Neuronal stem cell (in vitro differentiated cells): Measurements from ENCODE around the gene DHRS7B.
A peak's percentile ranks its signal among the peaks of the same experiment; 100 is the strongest.

Source experiments
- DNase-seq: peaks from one replicate; pipeline ENCODE4 v3.0.0-alpha.2; 2013; ENCODE audit warnings: low spot score
- H2AFZ ChIP-seq: one replicate; pipeline ENCODE4 v1.6.1; 2013; ENCODE audit warnings: mild to moderate bottlenecking, low read length, inconsistent platforms
- H2AK5ac ChIP-seq: 2 replicates; pipeline ENCODE4 v1.6.1; 2013; ENCODE audit warnings: low read depth, mild to moderate bottlenecking, inconsistent platforms, low read length, moderate library complexity, mixed read lengths
- H2BK120ac ChIP-seq: 2 replicates; pipeline ENCODE4 v1.6.1; 2013; ENCODE audit warnings: low read depth, mild to moderate bottlenecking, inconsistent platforms, low read length, moderate library complexity, mixed read lengths
- H2BK12ac ChIP-seq: one replicate; pipeline ENCODE4 v1.6.1; 2013; ENCODE audit warnings: low read length, inconsistent platforms
- H2BK15ac ChIP-seq: 2 replicates; pipeline ENCODE4 v1.6.1; 2013; ENCODE audit warnings: mild to moderate bottlenecking, low read length, inconsistent platforms, mixed read lengths
- H2BK5ac ChIP-seq: one replicate; pipeline ENCODE4 v1.6.1; 2013; ENCODE audit warnings: inconsistent platforms, mild to moderate bottlenecking, low read length, moderate library complexity
- H3K14ac ChIP-seq: one replicate; pipeline ENCODE4 v1.6.1; 2013; ENCODE audit warnings: low read length, inconsistent platforms
- H3K18ac ChIP-seq: 2 replicates; pipeline ENCODE4 v1.6.1; 2013; ENCODE audit warnings: low read length, inconsistent platforms
- H3K23ac ChIP-seq: 2 replicates; pipeline ENCODE4 v1.6.1; 2013; ENCODE audit warnings: low read depth, mild to moderate bottlenecking, mixed read lengths, low read length, inconsistent platforms; ENCODE audit not compliant: poor library complexity
- H3K27ac ChIP-seq: replicated peaks from 3 replicates; pipeline ENCODE4 v1.5.1; 2013; ENCODE audit warnings: low read length, inconsistent platforms
- H3K27me3 ChIP-seq, 3 experiments: 2 replicates each; pipeline ENCODE4 v1.6.1; 2013; ENCODE audit warnings: low read length in 3 of 3, mild to moderate bottlenecking in 2 of 3, inconsistent platforms in 1 of 3, low read depth in 1 of 3, mixed read lengths in 1 of 3, moderate library complexity in 1 of 3; ENCODE audit not compliant: control insufficient read depth in 3 of 3, insufficient read depth in 3 of 3
- H3K36me3 ChIP-seq, 2 donors: replicated peaks in 1 of 2; 2 replicates each; pipeline ENCODE4 v1.6.1; 2013; ENCODE audit warnings: low read length in 2 of 2; ENCODE audit not compliant: control insufficient read depth in 2 of 2, insufficient read depth in 2 of 2
- H3K4ac ChIP-seq: 2 replicates; pipeline ENCODE4 v1.6.1; 2013; ENCODE audit warnings: inconsistent platforms, mild to moderate bottlenecking, low read length, moderate library complexity
- H3K4me1 ChIP-seq, 2 donors: 1 replicate in 1 of 2; 2 replicates in 1 of 2; pipeline ENCODE4 v1.6.1; 2013; ENCODE audit warnings: low read length in 2 of 2, low read depth in 1 of 2; ENCODE audit not compliant: control insufficient read depth in 2 of 2, insufficient read depth in 1 of 2
- H3K4me2 ChIP-seq: one replicate; pipeline ENCODE4 v1.6.1; 2013; ENCODE audit warnings: mild to moderate bottlenecking, low read length, inconsistent platforms; ENCODE audit not compliant: insufficient read depth, poor library complexity, severe bottlenecking
- H3K4me3 ChIP-seq, 2 donors: 2 replicates each; pipeline ENCODE4 v1.5.1; 2013; ENCODE audit warnings: low read length in 2 of 2, mild to moderate bottlenecking in 2 of 2, inconsistent platforms in 1 of 2, moderate library complexity in 1 of 2
- H3K79me1 ChIP-seq: one replicate; pipeline ENCODE4 v1.6.1; 2013; ENCODE audit warnings: low read depth, mild to moderate bottlenecking, inconsistent platforms, low read length, moderate library complexity
- H3K9ac ChIP-seq: one replicate; pipeline ENCODE4 v1.6.1; 2013; ENCODE audit warnings: mild to moderate bottlenecking, low read depth, low read length, inconsistent platforms; ENCODE audit not compliant: poor library complexity
- H3K9me3 ChIP-seq, 2 donors: replicated peaks in 1 of 2; 2 replicates each; pipeline versions ENCODE3 to v1.6.1; 2013; ENCODE audit warnings: low read length in 2 of 2, mild to moderate bottlenecking in 2 of 2, inconsistent platforms in 1 of 2, low read depth in 1 of 2, mixed read lengths in 1 of 2, moderate library complexity in 1 of 2; ENCODE audit not compliant: control insufficient read depth in 2 of 2, insufficient read depth in 1 of 2
- H4K8ac ChIP-seq: one replicate; pipeline ENCODE4 v1.6.1; 2013; ENCODE audit warnings: low read depth, mild to moderate bottlenecking, inconsistent platforms, low read length, moderate library complexity
- H4K91ac ChIP-seq: one replicate; pipeline ENCODE4 v1.6.1; 2013; ENCODE audit warnings: low read length, low read depth, mild to moderate bottlenecking, inconsistent platforms; ENCODE audit not compliant: poor library complexity
- WGBS, 2 donors: extraction: QIAGEN DNeasy Blood & Tissue Kit; methylation state at CpG; one replicate each; pipeline ENCODE4 v1.1.7; 2013; ENCODE audit warnings: missing lambda C conversion rate in 2 of 2, mixed read lengths in 1 of 2; ENCODE audit not compliant: insufficient read length in 2 of 2, insufficient replicate concordance in 1 of 2; ENCODE audit errors: extremely low coverage in 2 of 2; 5-methylcytosine and 5-hydroxymethylcytosine counted together

The DHRS7B gene

DNA sequence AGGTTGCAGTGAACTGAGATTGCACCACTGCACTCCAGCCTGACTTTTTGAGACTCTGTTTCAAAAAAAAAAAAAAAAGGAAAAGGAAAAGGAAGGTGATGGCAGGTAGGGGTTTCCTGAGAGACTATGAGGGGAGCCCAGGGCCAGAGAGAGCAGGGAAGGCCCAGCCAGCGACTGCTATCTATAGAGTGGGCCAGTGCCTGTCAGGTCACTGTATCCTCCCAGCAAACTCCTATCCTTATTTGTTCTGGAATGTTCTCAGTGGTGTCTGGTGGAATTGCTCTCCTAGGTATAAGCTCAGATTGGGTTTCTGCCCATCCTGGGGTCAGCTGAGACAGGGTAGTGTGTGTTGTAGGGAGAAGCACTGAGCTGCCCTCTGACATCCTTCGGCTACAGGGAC lies 102.1 kb downstream of the DHRS7B start:
- H3K14ac ChIP-seq, result no peak overlapping the region
- H3K9ac ChIP-seq, result no peak overlapping the region
- no peak overlapping the region for H2BK120ac ChIP-seq
- no peak overlapping the region for H2BK12ac ChIP-seq
- no peak overlapping the region for H2AK5ac ChIP-seq
- no peak overlapping the region for H2BK5ac ChIP-seq
- H3K4me3 ChIP-seq, result no peak overlapping the region
- no peak overlapping the region for H4K91ac ChIP-seq
- H3K4ac ChIP-seq, result no peak overlapping the region
- WGBS, 2 donors, result no CpG with 5 or more reads among the region's 2 CpGs
- no peak overlapping the region for H3K18ac ChIP-seq
- no peak overlapping the region for H3K23ac ChIP-seq
- peaks cover 2% of the 10 kb centered on the region for H3K79me1 ChIP-seq
- no peak overlapping the region for H3K4me2 ChIP-seq
- no peaks in the 10 kb centered on the region for H3K36me3 ChIP-seq
- H3K4me1 ChIP-seq, result no peaks in the 10 kb centered on the region
- no peak overlapping the region for H3K27ac ChIP-seq
- no peak overlapping the region for H2AFZ ChIP-seq
- no peak for DNase-seq
- H3K9me3 ChIP-seq, result peaks cover 1 to 4% of the 10 kb centered on the region in 2 donors
- H4K8ac ChIP-seq, result no peak overlapping the region
- no peak overlapping the region for H2BK15ac ChIP-seq
- H3K27me3 ChIP-seq, result no peaks in the 10 kb centered on the region

DNA sequence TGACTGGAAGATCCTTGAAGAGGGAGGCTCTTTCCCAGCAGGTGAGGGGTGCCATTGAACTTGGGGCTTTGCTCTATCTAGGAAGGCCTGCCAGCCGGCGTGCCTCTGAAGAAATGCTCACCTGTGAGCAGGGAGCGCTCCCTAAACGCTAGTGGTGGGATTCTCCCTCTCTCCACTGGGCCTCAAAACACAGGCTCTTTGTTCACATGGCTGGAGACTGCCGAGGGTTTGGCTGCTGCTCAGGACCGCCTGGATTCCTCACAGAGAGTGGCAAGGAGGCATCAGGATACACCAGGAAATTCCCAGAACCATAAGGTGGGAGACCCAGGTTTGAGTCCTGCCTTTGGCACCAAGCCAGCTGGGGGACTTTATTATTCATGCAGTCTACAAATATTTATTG lies 104.8 kb downstream of the DHRS7B start:
- Histone ChIP-seq H3K4me3 (no peak overlapping the region), H3K9me3 (peaks cover 1 to 4% of the 10 kb centered on the region in 2 donors), H2BK15ac (no peak overlapping the region), H3K23ac (no peak overlapping the region), H3K27me3 (no peaks in the 10 kb centered on the region), H3K4ac (no peak overlapping the region), H2BK120ac (no peak overlapping the region), H3K9ac (no peak overlapping the region), H3K36me3 (no peaks in the 10 kb centered on the region), H3K18ac (no peak overlapping the region), H2AK5ac (no peak overlapping the region), H4K91ac (no peak overlapping the region), H3K4me1 (no peaks in the 10 kb centered on the region), H3K27ac (no peak overlapping the region), H3K4me2 (no peak overlapping the region), H2BK12ac (no peak overlapping the region), H4K8ac (no peak overlapping the region), H2AFZ (no peak overlapping the region), H3K79me1 (peaks cover 2% of the 10 kb centered on the region), H3K14ac (no peak overlapping the region), H2BK5ac (no peak overlapping the region)
- no peak for DNase-seq
- WGBS, 2 donors, result no CpG with 5 or more reads among the region's 6 CpGs

DNA sequence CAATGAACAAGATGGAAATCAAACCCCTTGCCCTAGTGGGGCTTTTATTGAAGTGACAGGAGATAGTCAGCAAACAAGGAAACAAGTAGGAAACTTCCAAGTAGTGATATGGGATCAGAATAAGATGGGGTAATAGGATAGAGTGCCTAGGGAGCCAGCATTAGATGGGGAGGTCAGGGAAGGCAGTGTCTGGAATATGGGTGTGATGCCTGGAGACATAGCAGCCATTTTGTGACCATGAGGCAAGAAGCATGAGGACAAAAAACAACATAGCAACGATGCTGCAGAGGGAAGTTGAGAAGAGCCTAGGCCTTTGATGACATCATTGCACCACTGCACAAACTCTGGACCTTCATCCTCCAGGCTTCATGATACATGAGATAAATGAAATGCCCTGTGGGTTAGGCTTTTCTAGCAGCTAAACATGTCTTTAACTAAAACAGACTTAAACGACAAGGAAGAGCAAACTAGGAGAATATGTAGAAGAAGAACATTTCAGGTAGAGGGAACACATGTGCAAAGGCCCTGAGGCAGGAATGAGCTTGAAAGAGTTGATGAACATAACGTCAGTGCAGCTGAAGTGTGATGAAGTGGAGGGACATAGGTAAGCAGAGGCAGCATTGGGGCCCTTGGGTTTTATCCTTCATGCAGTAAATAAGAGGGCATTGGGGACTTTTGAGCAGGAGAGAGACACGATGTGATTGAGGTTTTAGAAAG lies 105.4 kb downstream of the DHRS7B start:
- no peak overlapping the region for H3K27ac ChIP-seq
- no peaks in the 10 kb centered on the region for H3K4me1 ChIP-seq
- no peak overlapping the region for H3K4me2 ChIP-seq
- peaks cover 2% of the 10 kb centered on the region for H3K79me1 ChIP-seq
- no peak overlapping the region for H3K4me3 ChIP-seq
- H3K36me3 ChIP-seq, result no peaks in the 10 kb centered on the region
- DNase-seq, result no peak
- no peak overlapping the region for H4K91ac ChIP-seq
- no CpG with 5 or more reads among the region's 4 CpGs for WGBS, 2 donors
- no peak overlapping the region for H3K9ac ChIP-seq
- no peak overlapping the region for H2BK120ac ChIP-seq
- H3K18ac ChIP-seq, result no peak overlapping the region
- H3K27me3 ChIP-seq, result no peaks in the 10 kb centered on the region
- H2AFZ ChIP-seq, result no peak overlapping the region
- H2AK5ac ChIP-seq, result no peak overlapping the region
- H2BK5ac ChIP-seq, result no peak overlapping the region
- H3K23ac ChIP-seq, result no peak overlapping the region
- H3K9me3 ChIP-seq, result peaks cover 1 to 4% of the 10 kb centered on the region in 2 donors
- no peak overlapping the region for H3K4ac ChIP-seq
- no peak overlapping the region for H4K8ac ChIP-seq
- no peak overlapping the region for H2BK12ac ChIP-seq
- no peak overlapping the region for H2BK15ac ChIP-seq
- no peak overlapping the region for H3K14ac ChIP-seq

DNA sequence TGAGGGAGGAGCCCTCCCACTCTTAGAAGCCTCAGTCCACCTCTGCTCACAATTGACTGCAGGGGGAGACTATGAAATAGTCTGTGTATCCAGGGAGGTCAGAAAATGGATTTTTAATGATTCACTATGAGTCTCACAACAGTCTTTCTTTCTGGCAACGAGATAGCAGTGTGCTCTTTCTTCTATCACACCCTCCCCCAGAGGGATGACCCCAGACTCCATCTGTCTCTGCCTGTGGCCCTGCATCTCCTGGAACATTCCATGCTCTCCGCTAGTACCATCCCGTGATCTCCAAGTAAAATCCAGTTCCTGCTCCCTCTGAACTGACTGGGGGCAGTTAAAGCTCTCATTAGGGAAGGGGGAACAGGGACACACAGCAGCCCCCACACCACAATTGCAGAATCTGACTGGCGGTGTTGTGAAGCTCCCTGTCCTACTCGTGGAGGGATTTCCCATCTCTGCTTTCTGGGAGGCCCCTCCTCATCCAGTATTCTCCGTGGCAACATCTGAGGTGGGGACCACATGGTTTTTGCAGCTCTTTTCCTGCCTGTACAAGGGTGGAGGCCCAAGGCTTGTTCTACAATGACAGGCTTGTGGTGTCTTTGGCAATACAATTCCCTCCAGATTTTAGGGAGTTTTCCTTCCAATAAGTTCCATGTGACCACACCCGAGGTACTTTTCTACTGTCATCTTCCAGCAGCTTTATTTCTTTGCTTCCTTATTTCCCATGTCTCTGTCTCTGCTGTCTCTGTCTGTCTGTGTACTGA lies 107.0 kb downstream of the DHRS7B start:
- Histone ChIP-seq H4K8ac (no peak overlapping the region), H2AFZ (no peak overlapping the region), H3K4me1 (no peaks in the 10 kb centered on the region), H3K27ac (no peak overlapping the region), H3K4me3 (no peak overlapping the region), H3K4me2 (no peak overlapping the region), H4K91ac (no peak overlapping the region), H3K79me1 (peaks cover 2% of the 10 kb centered on the region), H2AK5ac (no peak overlapping the region), H3K9ac (peak overlapping the region; percentile 39), H3K23ac (no peak overlapping the region), H3K14ac (no peak overlapping the region), H3K36me3 (no peaks in the 10 kb centered on the region), H3K27me3 (no peaks in the 10 kb centered on the region), H2BK120ac (no peak overlapping the region), H2BK15ac (no peak overlapping the region), H2BK5ac (no peak overlapping the region), H2BK12ac (no peak overlapping the region), H3K18ac (no peak overlapping the region), H3K4ac (no peak overlapping the region), H3K9me3 (peaks cover 1 to 4% of the 10 kb centered on the region in 2 donors)
- WGBS, 2 donors, result no CpG with 5 or more reads among the region's 7 CpGs
- no peak for DNase-seq
